ENCODE data around the gene NRL. TPM values are rescaled to one million over a fixed set of nuclear protein-coding genes. Genes with fewer than 3 reads are reported as not detected.

Gene NRL
- total RNA-seq, 2 donors from 2014 or later = 1.7 to 2.5 TPM

DNA sequence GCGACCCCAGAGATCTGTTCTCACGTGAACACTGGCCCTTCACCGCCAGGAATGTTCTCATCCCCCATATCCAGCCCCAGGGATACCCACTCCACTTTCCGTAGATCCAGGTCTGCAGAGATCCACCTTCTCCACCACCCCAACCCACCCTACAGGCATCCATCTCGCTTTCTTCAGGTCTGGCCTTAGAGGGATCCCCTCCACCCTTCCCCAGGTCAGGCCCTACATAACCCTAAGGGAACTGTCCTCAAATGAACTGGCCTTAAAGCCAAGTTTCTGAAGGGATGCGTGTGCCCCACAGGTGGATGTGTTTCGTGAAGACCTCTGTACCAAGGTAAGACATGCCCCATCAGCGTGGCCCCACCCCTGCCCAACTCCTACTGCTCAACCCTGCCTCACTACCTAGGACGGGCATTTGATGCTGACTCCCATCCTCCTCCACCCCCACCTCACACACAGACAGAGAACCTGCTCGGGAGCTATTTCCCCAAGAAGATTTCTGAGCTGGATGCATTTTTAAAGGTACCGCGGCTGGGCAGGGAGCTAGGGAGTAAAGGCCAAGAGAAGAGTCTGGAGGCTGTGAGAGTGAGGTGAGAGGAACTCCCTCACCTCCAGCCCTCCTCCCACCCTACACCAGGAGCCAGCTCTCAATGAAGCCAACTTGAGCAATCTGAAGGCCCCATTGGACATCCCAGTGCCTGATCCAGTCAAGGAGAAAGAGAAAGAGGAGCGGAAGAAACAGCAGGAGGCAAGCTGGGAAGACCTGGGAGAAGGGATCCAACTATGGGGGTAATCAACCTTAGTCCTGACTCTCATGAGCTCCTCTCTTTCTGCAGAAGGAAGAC lies 22.2 kb upstream of the NRL start:
- no peaks in the 10 kb centered on the region for H3K9me3 Mint-ChIP-seq
- H3K4me1 Mint-ChIP-seq = peaks cover 43% of the 10 kb centered on the region
- peak overlapping the region; percentile 86 for H3K4me3 Mint-ChIP-seq
- ATAC-seq (replicated peaks) = no peak
- H3K27me3 Mint-ChIP-seq = no peaks in the 10 kb centered on the region
- H3K36me3 Mint-ChIP-seq (ENCODE audit: low read depth) = peaks cover 55% of the 10 kb centered on the region
- H3K27ac Mint-ChIP-seq = peak overlapping the region; percentile 91

DNA sequence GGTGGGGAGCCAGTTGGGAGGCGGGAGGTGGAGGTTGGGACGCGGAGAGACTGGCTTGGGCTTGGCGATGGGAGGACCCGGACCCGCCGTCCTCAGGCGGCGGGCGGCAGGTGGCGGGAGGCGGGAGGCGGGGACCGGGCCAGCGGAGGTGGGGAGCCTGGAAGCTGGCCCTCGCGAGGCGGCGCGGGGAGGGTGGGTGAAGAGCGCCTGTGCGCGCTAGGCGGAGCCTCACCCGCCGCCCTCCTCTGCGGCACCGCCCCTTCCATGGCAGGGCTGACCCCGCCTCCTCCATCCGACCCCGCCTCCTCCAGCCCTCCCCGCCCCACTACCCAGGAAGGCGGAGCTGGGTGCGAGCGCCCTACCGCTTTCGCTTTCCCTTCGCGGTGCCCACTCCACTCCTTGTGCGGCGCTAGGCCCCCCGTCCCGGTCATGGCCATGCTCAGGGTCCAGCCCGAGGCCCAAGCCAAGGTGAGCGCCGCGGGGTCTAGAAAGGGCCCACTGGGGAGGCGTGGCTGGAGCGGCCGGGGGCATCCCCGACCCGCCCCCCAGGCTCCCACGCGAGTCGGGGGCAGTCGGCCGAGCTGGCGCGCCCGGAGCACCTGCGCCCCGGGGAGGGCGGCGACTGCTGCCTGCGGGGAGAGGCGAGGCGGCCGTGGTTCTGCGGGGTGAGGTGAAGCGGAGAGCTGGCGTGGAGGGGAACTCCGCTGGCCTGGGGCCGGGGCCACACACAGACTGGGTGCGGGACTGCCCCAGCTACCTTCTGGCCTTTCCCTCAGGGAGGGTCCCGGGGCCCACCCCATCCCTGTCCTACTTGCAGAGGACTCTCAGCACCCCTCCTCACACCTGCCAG lies 21.3 kb upstream of the NRL start, which contains the start of gene PSME1:
Gene PSME1, plus strand, starts transcription at position 361 of the 850 bp plus-strand sequence. Its CDS starts 69 bp downstream, at position 430.
- ATAC-seq (replicated peaks) = peak; percentile 94
- Mint-ChIP-seq H3K27ac (peak within 1 kb of the TSS; percentile 91), H3K36me3 (ENCODE audit: low read depth) (peaks cover 47% of the 10 kb centered on the region), H3K4me3 (peak within 1 kb of the TSS; percentile 86), H3K27me3 (no peaks in the 10 kb centered on the region), H3K4me1 (peaks cover 44% of the 10 kb centered on the region), H3K9me3 (no peaks in the 10 kb centered on the region)

DNA sequence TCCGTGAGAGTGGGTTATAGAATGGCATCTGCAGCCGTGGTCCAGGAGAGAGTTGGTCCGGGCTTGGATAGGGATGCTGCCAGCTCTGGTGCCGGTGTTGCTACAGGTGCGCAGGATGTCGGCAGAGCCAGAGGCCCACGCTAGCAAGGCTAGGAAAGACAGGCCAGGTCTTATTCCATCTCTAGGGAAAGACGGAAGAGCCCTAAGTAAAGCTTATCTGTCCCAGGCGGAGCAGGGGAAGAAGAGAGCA lies 20.8 kb upstream of the NRL start:
- peak; percentile 5 for ATAC-seq (replicated peaks)
- peak overlapping the region; percentile 75 for H3K27ac Mint-ChIP-seq

DNA sequence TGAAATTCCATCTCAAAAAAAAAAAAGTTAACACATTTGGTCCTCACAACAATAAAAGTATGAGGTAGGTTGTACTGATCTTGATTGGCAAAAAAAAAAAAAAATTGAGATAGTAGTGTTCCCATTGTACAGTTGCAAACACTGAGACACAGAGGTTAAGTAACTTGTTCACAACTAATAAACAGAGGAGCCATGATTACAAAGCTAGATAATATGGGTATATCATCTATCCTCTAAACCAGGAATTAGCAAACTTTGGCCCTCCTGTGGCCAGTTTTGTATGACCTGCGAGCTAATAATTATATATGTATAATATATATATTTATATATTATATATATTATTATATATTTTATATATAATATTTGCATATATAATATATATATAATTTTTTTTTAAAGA lies 19.0 kb upstream of the NRL start:
- no peak overlapping the region for H3K4me3 Mint-ChIP-seq
- ATAC-seq (replicated peaks) = no peak
- H3K4me1 Mint-ChIP-seq = peaks cover 33% of the 10 kb centered on the region
- H3K9me3 Mint-ChIP-seq = no peaks in the 10 kb centered on the region
- H3K36me3 Mint-ChIP-seq (ENCODE audit: low read depth) = peaks cover 24% of the 10 kb centered on the region
- H3K27me3 Mint-ChIP-seq = no peaks in the 10 kb centered on the region
- H3K27ac Mint-ChIP-seq = no peak overlapping the region

More for the DNA sequence above, 20.8 kb upstream of the NRL start:
- Mint-ChIP-seq H3K9me3 (no peaks in the 10 kb centered on the region), H3K27me3 (no peaks in the 10 kb centered on the region), H3K4me1 (peaks cover 44% of the 10 kb centered on the region), H3K36me3 (ENCODE audit: low read depth) (peaks cover 41% of the 10 kb centered on the region), H3K4me3 (peak overlapping the region; percentile 86)

DNA sequence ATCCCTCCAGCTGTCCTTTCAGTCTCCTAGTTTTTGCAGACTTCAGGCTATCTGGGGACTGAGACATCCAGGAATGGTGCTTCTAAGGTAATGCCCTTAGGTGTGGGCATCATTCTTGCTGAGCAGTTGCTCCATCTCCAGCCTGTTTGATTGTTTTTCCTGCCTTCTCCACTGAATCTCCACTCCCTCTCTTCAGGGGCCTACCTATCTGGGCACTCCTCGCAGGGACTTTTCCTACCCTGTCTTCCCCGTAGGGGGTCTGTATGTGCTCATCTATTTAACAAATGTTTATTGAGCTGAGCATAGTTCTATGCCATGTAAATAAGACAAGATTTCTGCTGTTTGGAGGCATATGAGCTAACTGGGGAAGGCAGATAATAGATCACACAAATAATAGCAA lies 18.2 kb upstream of the NRL start:
- peak overlapping the region; percentile 60 for H3K4me3 Mint-ChIP-seq
- no peaks in the 10 kb centered on the region for H3K27me3 Mint-ChIP-seq
- H3K27ac Mint-ChIP-seq = peak overlapping the region; percentile 83
- no peak for ATAC-seq (replicated peaks)
- H3K9me3 Mint-ChIP-seq = no peaks in the 10 kb centered on the region
- H3K4me1 Mint-ChIP-seq = peaks cover 28% of the 10 kb centered on the region
- H3K36me3 Mint-ChIP-seq (ENCODE audit: low read depth) = peaks cover 16% of the 10 kb centered on the region

DNA sequence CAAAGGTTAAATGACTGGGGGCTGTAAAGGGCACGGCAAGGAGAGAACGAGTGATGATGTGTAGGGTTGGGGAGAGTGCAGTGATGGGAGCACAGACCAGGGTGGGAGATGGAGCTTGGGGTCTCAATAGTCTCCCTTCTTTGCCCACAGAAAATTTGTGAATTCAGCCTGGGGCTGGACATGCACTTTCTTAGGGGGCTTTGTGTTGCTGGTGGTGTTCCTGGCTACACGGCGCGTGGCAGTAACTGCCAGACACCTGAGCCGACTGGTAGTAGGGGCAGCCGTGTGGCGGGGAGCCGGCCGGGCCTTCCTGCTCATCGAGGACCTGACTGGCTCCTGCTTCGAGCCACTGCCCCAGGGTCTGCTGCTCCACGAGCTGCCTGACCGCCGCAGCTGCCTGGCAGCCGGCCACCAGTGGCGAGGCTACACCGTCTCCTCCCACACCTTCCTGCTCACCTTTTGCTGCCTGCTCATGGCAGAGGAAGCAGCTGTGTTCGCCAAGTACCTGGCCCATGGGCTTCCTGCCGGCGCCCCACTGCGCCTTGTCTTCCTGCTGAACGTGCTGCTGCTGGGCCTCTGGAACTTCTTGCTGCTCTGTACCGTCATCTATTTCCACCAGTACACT lies 17.4 kb upstream of the NRL start:
- peak overlapping the region; percentile 83 for H3K27ac Mint-ChIP-seq
- H3K27me3 Mint-ChIP-seq = no peaks in the 10 kb centered on the region
- peaks cover 26% of the 10 kb centered on the region for H3K4me1 Mint-ChIP-seq
- peak overlapping the region; percentile 60 for H3K4me3 Mint-ChIP-seq
- ATAC-seq (replicated peaks) = no peak
- H3K9me3 Mint-ChIP-seq = no peaks in the 10 kb centered on the region
- peaks cover 8% of the 10 kb centered on the region for H3K36me3 Mint-ChIP-seq (ENCODE audit: low read depth)

DNA sequence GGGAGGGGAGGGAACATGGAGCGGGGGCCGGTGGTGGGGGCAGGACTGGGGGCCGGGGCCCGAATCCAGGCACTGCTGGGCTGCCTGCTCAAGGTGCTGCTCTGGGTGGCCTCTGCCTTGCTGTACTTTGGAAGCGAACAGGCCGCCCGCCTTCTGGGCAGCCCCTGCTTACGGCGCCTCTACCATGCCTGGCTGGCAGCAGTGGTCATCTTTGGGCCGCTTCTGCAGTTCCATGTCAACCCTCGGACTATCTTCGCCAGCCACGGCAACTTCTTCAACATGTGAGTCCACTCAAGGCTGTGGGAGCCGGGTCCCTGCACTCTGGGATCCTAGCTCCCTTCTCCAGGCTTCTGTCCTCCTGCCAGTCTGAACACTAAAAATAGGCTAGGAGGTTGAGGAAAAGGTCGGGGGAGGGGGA lies 16.8 kb upstream of the NRL start:
- Mint-ChIP-seq H3K4me1 (peaks cover 20% of the 10 kb centered on the region), H3K4me3 (peak overlapping the region; percentile 60), H3K36me3 (ENCODE audit: low read depth) (peaks cover 2% of the 10 kb centered on the region), H3K27ac (peak overlapping the region; percentile 83), H3K9me3 (no peaks in the 10 kb centered on the region), H3K27me3 (no peaks in the 10 kb centered on the region)
- ATAC-seq (replicated peaks) = no peak

DNA sequence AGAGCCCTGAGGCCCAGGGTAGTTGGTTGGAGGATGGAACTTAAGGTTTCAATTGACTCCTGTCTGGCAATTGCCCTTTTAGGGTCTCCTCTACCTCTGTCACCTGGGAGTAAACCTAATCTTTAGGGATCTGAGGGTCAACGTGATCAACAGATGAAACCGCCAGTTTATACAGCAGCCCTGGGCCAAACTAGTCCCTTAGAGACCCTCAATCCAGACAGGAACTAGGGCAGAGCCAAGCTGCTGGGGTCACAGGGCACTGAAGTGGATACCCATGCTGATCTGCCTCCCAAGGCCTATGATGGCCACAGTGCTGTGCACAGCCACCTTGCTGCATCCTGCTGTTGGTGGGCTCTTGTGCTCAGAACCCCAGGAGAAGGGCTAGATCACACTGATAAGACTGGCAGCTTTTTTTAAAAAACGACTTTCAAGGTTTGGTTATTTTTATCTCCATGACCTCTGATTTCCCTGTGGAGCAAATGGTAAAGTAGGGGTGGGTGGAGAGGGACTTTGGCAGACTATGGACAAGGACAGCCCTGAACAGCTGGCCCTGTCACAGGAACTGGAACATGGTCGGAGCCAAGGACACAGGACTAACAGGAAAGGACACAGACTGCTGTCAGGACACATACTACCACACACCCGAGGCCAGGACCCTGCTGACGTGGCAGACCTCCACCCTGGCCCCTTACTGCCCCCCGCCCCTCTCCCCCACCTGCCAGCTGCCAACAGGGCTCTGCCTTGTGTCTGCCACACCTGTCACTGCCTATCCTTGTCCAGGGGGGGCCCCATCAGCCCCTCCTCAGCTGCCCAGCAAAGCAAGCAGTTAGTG lies 16.2 kb upstream of the NRL start:
- peaks cover 20% of the 10 kb centered on the region for H3K4me1 Mint-ChIP-seq
- H3K27me3 Mint-ChIP-seq = no peaks in the 10 kb centered on the region
- H3K4me3 Mint-ChIP-seq = no peak overlapping the region
- no peaks in the 10 kb centered on the region for H3K36me3 Mint-ChIP-seq (ENCODE audit: low read depth)
- no peaks in the 10 kb centered on the region for H3K9me3 Mint-ChIP-seq
- H3K27ac Mint-ChIP-seq = peak overlapping the region; percentile 50
- ATAC-seq (replicated peaks) = no peak

DNA sequence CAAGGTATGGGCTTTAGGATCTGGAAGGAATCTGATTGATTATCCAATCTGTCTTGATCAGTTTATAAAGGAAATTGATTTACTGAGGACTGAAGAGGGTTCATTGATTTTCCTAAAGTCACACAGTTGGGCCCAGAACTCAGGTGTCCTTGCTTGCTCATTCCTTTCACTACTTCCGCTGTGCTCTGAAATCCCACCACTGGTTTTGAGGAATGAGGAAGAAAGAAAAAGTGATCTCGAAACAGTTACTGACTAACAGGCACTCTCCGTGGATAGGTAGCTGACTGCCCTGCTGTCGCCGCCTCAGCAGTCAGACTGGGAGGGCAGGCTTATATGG lies 15.6 kb upstream of the NRL start, which contains the start of gene FITM1:
Gene FITM1, plus strand, starts transcription at position 280 of the 337 bp plus-strand sequence. CDS start 905 bp downstream, outside the sequence.
- H3K9me3 Mint-ChIP-seq = no peaks in the 10 kb centered on the region
- peak within 1 kb of the TSS; percentile 50 for H3K27ac Mint-ChIP-seq
- H3K4me1 Mint-ChIP-seq = peaks cover 17% of the 10 kb centered on the region
- no peaks in the 10 kb centered on the region for H3K27me3 Mint-ChIP-seq
- ATAC-seq (replicated peaks) = no peak
- H3K36me3 Mint-ChIP-seq (ENCODE audit: low read depth) = no peaks in the 10 kb centered on the region
- H3K4me3 Mint-ChIP-seq = no peak within 1 kb of the TSS

DNA sequence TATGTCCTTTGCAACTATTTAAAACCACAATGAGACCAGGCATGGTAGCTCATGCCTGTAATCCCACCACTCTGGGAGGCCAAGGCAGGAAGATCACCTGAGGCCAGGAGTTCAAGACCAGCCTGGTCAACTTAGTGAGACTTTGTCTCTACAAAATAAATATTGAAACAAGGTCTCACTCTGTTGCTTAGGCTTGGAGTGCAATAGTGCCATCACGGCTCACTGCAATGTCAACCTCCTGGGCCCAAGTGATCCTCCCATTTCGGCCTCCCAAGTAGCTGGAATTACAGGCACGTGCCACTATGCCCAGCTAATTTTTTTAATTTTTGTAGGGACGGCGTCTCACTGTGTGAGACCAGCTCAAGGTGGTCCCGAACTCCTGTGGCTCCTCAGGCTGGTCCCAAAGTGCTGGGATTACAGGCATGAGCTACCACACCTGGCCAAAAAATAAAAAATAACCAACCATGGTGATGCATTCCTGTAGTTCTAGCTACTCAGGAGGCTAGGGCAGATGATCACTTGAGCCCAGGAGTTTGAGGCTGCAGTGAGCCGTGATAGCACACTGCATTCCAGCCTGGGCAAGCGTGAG lies 14.8 kb upstream of the NRL start:
- Mint-ChIP-seq H3K4me3 (no peak overlapping the region), H3K27me3 (no peaks in the 10 kb centered on the region), H3K36me3 (ENCODE audit: low read depth) (no peaks in the 10 kb centered on the region), H3K27ac (no peak overlapping the region), H3K4me1 (peaks cover 13% of the 10 kb centered on the region), H3K9me3 (no peaks in the 10 kb centered on the region)
- no peak for ATAC-seq (replicated peaks)

DNA sequence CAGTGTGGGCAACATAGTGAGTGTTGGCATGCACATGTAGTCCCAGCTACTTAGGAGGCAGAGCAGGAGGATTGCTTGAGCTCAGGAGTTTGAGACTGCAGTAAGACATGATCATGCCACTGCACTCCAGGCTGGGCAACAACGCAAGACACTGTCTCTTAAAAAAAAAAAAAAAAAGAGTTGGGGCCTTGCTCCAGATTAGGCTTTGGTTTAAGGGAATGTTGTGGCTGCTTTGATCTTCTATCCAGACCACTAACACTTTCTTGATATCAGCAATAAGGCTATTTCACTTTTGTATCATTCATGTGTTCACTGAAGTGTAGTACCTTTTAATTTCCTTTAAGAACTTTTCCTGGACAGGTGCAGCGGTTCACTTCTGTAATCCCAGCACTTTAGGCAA lies 12.9 kb upstream of the NRL start:
- no peaks in the 10 kb centered on the region for H3K27me3 Mint-ChIP-seq
- peaks cover 7% of the 10 kb centered on the region for H3K4me1 Mint-ChIP-seq
- peaks cover 17% of the 10 kb centered on the region for H3K36me3 Mint-ChIP-seq (ENCODE audit: low read depth)

DNA sequence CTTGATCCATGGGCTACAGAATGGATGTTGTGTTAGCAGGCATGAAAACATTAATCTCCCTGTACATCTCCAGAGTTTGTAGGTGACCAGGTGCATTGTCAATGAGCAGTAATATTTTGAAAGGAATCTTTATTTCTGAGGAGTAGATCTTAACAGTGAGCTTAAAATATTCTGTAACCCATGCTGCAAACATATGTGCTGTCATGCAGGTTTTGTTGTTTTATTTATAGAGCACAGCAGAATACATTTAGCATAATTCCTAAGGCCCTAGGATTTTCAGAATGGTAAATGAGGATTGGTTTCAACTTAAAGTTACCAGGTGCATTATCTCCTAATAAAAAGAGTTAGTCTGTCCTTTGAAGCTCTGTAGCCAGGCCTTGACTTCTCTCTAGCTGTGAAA lies 12.2 kb upstream of the NRL start:
- Mint-ChIP-seq H3K9me3 (no peaks in the 10 kb centered on the region), H3K36me3 (ENCODE audit: low read depth) (peaks cover 25% of the 10 kb centered on the region), H3K27ac (no peak overlapping the region), H3K4me1 (peaks cover 3% of the 10 kb centered on the region), H3K27me3 (no peaks in the 10 kb centered on the region), H3K4me3 (no peak overlapping the region)
- ATAC-seq (replicated peaks) = no peak

More for the DNA sequence above, 12.9 kb upstream of the NRL start:
- Mint-ChIP-seq H3K27ac (no peak overlapping the region), H3K4me3 (no peak overlapping the region), H3K9me3 (no peaks in the 10 kb centered on the region)
- no peak for ATAC-seq (replicated peaks)

DNA sequence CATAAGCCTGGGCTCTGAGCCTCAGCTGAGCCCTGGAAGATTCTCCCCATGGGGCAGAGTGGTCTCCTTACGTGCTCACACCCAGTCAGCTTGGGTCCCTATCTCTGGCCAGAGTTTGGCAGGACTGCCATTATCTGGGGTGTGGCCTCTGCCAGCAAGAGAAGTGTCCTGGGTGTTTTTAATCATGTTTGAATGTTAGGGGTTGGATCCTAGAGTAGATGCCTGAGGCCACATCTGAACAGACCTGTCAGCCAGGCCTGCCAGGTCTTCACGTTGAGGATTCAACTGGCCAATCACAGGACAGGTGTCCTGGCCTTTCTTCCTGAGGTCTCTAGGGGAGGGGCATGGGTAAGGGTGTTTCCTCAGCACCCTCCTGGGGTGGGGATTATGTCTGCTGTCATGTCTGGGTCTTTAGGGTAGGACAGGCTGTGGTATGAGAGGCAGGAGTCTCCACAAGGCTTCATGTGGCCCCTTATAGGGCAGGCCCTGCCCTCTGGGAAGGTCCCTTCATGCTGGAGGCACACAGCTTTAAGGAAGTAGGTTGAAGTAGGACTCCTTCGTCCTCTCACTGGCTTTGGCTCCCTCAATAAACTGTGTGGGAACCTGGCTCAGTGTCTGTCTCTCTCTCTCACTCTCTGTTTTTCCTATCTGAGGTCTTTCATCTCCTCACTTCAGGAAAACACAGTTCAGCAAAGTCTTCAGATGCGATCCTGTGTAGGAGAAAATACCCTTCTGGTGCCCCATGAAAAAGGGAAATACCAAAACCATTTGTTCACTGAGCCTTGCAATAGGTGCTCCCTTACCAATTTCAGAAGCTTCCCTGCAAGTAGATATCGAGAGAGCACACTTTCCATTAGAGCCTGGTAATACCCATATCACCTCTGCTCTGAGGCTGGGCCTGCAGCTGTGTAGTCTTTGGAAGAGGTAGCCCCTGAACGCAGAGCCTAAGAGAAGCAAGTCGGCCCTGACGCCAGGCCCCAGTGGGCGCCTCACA lies 9.0 kb upstream of the NRL start:
- H3K4me3 Mint-ChIP-seq = no peak overlapping the region
- peak overlapping the region; percentile 58 for H3K27ac Mint-ChIP-seq
- H3K27me3 Mint-ChIP-seq = no peaks in the 10 kb centered on the region
- peaks cover 57% of the 10 kb centered on the region for H3K36me3 Mint-ChIP-seq (ENCODE audit: low read depth)
- no peaks in the 10 kb centered on the region for H3K9me3 Mint-ChIP-seq
- peaks cover under 1% of the 10 kb centered on the region for H3K4me1 Mint-ChIP-seq
- no peak for ATAC-seq (replicated peaks)

All from activated T-helper 17 cell treated with anti-CD3 and anti-CD28 coated beads, Interleukin-2, amount 50 U/mL, for 72 hours (primary cell).